Activated CD4-positive, alpha-beta T cell treated with anti-CD3 and anti-CD28 coated beads for 4 hours (primary cell): ENCODE data around the gene RUNX1.

Source experiments
- DNase-seq, 2 donors: peaks; one replicate each; pipeline ENCODE4 v3.0.0-alpha.2; 2020

RUNX1 gene

GRCh38 chr21:34941162-34941561, 107.9 kb downstream of the RUNX1 start:
- no peak for DNase-seq

DNA sequence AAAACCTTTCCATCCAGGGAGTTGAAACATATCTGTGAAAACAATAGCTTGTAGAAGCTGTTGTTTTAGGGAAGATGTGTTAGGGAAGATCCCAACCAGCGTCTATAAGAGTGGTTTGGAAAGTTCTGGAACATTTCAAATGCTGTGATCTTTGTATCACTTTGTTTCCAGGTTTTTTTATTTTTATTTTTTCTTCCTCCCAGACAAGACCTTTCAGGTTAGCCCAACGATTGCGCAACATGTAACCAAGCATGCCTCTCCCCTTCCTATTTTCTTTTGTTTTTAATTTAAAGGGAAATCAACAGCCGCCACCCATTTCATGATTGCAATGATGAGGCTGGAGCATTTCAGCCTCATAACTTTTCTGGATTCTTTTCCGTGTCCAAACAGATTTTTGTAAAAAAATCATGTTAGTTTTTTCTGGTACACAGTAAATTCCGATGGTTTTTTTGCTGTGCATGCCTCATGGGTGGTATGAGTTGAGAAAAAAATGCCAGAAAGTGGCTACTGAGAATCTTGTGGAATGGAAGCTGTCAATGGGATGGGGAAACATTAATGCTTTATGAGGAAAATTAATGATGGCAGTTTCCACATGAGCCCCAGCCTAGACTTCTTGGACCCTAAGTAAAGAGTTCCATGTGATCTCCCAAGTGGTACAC, 109.3 kb downstream of the RUNX1 start:
- DNase-seq: no peak

DNA sequence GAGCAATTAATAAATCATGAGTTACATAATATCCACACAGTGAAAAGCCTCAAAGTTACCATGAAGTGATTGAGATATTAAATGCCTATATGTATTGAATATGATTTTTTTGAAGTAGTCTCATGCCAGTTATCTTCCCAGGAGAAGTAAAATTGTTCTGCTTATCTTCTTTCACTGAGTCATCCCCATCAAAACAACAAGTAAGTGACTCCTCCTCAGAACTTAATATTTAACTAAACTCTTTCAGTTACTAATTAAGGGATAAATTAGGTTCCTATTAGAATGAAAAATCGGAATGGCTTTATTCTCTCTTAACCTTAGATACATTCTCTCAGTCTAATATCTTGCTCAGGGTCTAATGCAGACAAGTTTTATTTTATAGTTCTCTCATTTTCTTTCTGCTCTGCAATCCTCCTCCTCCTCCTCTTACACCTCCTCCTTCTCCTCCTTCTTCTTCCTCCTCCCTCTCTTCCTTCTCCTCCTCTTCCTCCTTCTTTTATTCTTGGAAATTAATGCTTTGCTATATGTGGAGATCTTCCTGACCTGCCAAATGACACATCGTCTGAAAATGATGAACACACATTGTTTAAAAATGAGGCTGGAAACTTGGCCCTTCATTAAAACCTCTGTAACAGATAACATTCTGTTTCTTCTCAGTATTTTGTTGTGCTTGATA, 110.9 kb downstream of the RUNX1 start:
- DNase-seq: no peak

GRCh38 chr21:34936883-34937563, 112.1 kb downstream of the RUNX1 start:
- no peak for DNase-seq

DNA sequence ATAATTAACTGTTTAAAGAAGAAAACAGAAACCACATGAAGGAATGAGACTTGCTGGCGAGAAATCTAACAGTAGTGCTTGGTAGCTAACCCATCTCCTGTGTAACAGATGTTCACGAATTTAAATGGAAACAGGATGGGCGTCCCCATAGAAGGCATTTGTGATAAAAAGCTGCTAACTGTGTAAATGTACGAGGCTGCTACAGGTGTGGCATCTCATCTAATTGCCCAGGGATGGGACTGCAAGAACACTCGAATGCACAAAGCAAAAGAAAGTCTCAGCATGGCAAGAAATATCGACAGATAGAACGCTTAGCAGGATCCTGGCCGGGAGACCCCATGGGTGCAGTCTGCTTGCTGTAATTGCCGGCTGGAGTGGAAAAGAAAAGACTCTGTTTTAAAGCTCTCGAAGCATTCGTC, 112.7 kb downstream of the RUNX1 start:
- peak in 1 of 2 donors; percentile 12 for DNase-seq

DNA sequence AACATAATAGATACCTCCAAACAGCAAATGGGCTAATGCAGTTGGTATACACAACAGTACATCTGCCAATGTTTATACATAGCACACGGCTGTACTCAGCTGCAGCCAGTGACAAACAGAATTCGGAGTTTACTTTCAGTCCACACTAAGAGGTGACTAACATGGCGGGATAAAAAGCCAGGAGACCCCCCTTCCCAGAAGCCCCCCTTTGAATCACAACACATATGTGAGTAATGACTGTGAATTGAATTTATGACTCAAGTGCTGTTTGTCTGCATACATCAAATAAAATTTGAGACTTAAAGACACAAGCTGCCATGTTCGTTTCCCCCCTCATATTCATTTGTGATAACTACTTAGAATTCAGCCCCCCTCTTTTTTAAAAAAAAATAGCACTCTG, 113.2 kb downstream of the RUNX1 start:
- peak in 1 of 2 donors; percentile 28 for DNase-seq

- peak; percentile 20 to 33 for DNase-seq
Measured at GRCh38 chr21:34935452-34935851, 113.7 kb downstream of the RUNX1 start.

DNA sequence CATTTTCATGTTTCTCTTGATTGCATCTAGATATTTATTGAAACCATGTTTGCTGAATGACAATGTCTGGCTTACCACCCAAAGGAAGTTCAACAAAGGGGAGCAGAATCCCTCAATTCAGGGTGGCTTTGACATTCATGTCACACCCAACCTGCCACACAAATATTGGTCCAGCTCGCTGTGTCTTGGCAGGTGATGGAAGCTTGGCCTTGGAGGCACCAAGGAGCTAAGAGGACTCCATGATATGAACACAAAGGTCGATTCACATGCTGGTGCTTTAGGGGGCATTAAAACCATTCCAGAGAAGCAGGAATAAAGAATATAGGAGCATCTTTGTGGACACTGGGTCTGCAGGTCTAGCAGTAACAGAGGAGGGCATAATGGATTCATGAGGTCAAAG, 114.8 kb downstream of the RUNX1 start:
- DNase-seq: no peak

DNA sequence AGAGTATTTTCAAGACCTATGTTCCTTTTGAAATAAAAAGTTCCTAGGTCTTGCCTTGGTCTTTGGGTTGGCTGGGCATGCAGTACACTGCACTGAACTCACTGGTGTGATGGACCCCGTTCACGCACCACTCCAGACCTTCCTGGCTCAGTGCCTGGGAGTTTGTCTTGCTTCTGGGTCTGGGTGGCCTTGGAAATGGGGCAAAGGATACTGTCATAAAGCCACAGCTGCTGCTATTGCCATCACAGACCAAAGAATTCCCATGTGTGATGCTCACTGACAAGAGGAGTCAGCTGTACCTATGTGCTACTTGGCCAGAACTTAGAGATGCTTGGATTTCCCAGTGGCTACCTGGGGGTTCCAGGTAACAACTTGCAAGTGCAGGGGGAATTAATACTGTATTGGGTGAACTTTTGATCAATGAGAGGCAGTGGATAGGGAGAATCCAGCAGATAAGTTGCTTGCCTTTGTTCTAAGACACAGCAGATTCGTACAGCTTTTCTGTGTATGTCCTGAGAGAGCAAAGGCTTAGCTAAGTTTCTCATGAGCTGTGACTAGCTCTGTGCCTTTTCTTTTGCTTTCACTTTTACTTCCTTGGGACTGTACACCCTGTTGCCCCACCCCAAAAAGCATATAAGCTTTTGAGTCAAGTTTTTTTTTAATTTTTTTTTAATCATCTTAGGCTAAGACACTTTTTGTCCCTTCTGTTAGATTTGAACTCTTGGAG, 115.3 kb downstream of the RUNX1 start:
- DNase-seq: peak; percentile 42 to 44

- DNase-seq: no peak
Measured at GRCh38 chr21:34932233-34932632, 116.9 kb downstream of the RUNX1 start.

DNA sequence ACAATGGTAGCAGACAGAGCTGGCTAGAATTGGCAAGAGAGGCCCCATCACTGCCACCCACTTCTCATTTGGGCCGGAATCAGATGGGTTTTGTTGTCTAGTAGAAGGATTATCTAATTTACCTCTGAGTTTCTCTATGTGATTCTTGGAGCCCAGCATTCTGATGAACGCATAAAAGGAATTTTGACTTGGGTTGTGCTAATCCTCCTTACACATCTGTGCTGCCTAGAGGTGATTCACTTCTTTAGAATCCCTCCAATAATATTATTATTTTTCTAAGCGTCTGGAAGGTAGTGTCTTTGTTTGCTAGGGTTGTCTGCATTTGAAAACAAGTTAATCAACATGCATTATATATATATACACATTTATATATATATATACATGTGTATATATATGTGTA, 118.1 kb downstream of the RUNX1 start:
- no peak for DNase-seq

- no peak for DNase-seq
Measured at GRCh38 chr21:34928637-34929036, 120.5 kb downstream of the RUNX1 start.

GRCh38 chr21:34927992-34928391, 121.1 kb downstream of the RUNX1 start:
- no peak for DNase-seq

- DNase-seq: no peak
Measured at GRCh38 chr21:34926803-34927467, 122.2 kb downstream of the RUNX1 start.

DNA sequence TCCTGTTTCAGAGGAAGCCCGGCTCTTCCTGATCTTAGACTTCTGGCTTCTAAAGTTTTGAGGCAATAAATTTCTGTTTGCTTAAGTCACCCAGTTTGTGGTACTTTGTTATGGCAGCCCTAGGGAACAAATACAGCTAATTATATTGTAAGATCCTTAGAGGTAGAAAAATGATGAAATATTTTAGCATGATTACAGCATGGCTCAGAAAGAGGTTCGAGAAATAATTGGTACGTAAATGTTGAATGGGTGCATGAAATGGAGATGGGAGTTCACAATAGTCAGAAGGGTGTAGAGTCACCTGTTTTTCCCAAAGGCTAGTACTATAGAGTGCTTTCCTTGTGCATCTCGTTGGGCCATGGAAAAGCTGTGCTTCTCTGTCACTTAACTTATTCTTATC, 123.5 kb downstream of the RUNX1 start:
- no peak for DNase-seq

DNA sequence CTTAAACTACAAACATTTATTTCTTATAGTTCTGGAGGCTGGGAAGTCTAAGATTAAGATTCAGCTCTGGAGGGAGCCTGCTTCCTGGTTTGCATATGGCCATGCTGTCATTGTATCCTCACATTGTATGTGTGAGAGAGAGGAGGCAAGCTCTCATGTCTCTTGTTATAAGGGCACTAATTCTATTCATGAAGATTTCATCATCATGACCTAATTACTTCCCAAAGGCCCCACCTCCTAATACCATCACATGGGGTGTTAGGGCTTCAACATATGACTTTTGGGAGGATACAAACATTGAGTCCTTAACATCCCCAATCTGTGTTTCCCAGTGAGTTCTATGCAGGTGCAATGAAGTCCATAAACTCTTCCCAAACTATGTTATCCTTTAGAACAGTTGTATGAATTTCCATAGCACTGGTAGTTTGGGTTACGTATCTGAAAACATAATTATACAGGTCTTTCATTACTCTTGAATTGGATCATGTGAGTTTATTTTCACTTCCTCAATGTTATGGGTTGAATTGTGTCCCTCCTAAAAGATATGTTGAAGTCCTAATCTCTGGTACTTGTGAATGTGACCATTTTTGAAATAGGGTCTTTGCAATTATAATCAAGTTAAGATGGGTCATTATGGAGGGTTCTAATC, 124.2 kb downstream of the RUNX1 start:
- no peak for DNase-seq

DNA sequence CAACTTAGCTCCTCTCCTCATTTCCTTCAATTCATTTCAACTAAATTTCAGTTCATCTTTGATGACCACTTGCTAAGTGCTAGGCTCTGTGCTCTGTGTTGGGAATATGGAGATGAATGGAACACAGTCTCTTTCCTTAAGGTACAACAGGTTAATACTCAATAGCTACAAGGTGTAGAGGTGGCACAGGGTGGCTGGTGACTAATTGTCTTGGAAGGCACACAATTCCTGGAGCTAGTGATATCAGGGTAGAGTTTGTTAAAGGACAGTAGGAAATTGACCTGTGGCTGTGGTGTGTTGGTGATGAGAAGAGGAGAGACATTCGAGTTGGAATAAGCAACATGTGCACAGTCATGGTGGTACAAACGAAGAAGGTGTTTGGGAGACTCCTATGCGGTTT, 124.9 kb downstream of the RUNX1 start:
- DNase-seq: no peak

- DNase-seq: no peak
Measured at GRCh38 chr21:34923626-34924025, 125.5 kb downstream of the RUNX1 start.

- DNase-seq: no peak
Measured at GRCh38 chr21:34923202-34923601, 125.9 kb downstream of the RUNX1 start.

- no peak for DNase-seq
Measured at GRCh38 chr21:34922479-34922878, 126.6 kb downstream of the RUNX1 start.

- no peak for DNase-seq
Measured at GRCh38 chr21:34921151-34921550, 128.0 kb downstream of the RUNX1 start.

- DNase-seq: no peak
Measured at GRCh38 chr21:34919406-34919805, 129.7 kb downstream of the RUNX1 start.
